NCI-H345 treated with DMSO at 0.1 percent for 48 hours (cell line): ENCODE data around the gene KHDC3L.

Source experiments
- DNase-seq: peaks from one replicate; lab custom pipeline; 2025; ENCODE audit not compliant: unreplicated experiment; lab: John Stamatoyannopoulos, UW

KHDC3L gene, protein sequence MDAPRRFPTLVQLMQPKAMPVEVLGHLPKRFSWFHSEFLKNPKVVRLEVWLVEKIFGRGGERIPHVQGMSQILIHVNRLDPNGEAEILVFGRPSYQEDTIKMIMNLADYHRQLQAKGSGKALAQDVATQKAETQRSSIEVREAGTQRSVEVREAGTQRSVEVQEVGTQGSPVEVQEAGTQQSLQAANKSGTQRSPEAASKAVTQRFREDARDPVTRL

DNA sequence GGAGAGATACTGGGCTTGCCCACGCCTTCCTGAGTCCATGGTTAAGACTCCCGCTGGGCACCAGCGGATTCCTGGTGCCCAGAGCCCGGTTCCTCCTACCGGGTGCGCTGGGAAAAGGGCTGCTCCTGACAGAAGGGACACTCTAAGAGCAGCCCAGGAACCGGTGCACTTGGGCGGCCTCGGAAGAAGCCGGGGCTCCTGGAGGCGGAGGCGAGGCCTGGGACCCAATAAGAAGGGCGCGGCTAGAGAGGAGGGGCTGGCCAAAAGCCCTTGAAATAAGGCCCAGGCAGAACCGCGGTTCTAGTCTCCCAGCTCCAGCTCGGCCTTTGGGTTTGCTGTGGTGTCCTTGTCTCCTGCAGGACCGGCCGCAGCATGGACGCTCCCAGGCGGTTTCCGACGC is at the start of gene KHDC3L:
KHDC3L (plus strand) TSS at position 301 of the 400 bp plus-strand sequence; CDS start at position 373, 72 bp downstream.
- DNase-seq = no peak

DNA sequence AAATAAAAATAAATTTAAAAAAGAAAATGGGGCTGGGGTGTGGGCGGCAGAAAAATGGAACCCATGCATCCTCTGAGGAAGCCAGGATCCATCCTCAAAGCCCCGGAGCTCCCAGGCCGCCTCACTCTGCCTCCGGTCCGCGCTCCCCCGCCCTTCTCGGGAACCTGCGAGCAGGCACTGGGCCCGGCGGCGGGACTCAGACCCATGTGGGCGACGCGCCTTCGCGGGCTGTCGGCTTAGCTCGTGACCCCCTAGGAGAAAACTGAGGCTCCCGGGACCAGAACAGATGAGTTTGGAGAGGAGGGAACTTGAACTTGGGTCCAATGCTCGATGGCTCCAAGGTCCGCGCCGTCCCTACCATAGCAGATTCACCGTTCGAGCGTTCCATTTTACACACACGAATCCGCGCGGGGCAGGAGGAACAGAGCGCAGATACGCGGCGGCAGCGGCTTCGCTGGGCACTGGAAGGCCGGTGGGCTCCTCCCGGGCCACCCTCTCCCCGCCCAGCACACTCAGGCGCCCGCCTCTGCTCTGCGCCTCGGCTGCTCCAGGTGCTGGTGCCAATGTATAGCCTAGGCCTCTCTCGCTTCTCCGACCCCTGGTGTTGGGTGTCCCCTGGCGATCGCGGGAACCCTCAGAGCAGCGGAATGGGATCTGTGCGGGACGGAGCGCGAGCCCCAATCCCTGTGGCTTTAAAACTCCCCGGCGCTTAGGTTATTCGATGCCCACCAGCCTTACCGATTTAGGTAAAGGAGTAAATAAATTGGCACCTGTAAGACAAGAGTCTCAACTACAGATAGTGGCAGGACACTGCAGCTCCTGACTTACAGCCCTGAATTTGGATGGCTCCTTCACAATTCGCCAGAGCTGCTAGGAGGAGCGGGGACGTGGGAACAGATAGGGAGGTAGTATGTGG is 47.6 kb upstream of the KHDC3L start:
- DNase-seq = no peak

- no peak for DNase-seq
These were observed 39.1 kb upstream of the KHDC3L start for GRCh38 chr6:73323323-73323722.

- DNase-seq = no peak
These were observed 36.8 kb upstream of the KHDC3L start for GRCh38 chr6:73325656-73326055.

- no peak for DNase-seq
These were observed 33.7 kb upstream of the KHDC3L start for GRCh38 chr6:73328790-73329189.

DNA sequence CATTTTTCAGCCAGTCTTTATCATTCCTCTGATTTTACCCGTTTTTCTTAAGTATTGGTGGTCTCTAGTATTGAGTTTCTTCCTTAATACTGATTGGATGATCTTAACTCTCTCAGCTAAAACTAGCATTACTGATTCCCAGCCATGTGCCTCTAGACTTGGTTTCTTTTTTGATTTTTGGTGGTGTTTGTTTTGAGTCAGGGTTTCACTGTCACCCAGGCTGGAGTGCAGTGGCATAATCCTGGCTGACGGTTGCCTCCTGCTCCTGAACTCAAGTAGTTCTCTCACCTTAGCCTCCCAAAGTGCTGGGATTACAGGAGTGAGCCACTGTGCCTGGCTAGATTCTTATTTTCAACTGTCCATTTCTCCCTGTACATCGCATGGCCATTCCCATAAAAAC is 33.3 kb upstream of the KHDC3L start:
- DNase-seq = no peak

GRCh38 chr6:73339340-73339739 is 23.1 kb upstream of the KHDC3L start:
- DNase-seq = no peak

DNA sequence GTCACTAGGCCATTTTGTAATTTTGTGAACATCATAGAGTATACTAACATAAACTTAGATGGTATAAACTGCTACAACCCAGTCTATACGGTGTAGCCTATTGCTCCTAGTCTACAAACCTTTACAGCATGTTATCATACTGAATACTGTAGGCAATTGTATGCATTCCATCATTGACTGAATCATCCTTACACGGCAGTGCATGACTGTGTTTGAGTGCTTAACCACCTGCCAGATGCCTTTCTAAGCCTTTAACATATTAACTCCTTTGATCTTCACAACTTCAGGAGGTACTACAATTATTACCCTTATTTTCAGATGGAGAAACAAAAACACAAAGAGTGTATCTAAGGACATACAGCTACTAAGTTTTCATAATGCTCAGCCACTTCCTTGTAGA is 22.4 kb upstream of the KHDC3L start:
- no peak for DNase-seq

DNA sequence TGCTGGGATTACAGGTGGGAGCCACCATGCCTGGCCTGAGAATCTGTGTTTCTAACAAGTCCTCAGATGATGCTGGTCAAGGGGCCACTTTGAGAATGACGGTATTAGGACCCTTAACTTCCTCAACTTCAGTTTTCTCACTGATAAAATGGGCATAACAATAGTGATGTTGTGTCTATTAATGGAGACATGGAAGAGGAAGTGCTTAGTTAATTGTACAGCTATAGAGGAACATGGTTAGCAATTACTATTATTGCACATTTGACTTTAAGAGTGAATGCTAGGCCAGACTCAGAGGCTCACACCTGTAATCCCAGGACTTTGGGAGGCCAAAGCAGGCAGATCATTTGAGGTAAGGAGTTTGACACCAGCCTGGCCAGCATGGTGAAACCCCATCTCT is 21.1 kb upstream of the KHDC3L start:
- DNase-seq = no peak

GRCh38 chr6:73342174-73342573 is 20.3 kb upstream of the KHDC3L start:
- no peak for DNase-seq

- no peak for DNase-seq
These were observed 19.3 kb upstream of the KHDC3L start for GRCh38 chr6:73343164-73343563.

- no peak for DNase-seq
These were observed 13.8 kb upstream of the KHDC3L start for GRCh38 chr6:73348550-73349204.

DNA sequence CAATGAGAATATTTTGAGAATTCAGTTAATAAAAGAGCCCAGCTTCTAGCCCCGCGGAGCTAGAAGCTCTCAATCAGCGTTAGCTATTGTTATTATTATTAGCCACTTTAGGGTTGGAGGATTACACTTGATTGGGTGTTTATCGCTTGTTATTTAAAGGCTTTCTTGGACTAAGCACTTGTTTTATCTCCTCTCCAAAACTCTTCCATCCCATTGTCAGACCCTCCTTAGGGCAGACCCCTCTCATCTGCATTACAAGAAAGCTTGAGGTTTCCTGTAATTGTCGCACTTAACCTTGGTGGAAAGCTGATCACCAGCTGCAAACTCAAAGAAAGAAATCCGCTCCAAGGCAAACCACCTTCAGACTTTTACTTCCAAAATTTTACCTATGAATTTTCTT is 13.1 kb upstream of the KHDC3L start:
- DNase-seq = no peak

GRCh38 chr6:73353636-73354593 is 8.5 kb upstream of the KHDC3L start, which contains the start of gene DPPA5:
DPPA5 (minus strand) TSS chr6:73354276; CDS start chr6:73354225, 51 bp downstream.
- no peak for DNase-seq

DNA sequence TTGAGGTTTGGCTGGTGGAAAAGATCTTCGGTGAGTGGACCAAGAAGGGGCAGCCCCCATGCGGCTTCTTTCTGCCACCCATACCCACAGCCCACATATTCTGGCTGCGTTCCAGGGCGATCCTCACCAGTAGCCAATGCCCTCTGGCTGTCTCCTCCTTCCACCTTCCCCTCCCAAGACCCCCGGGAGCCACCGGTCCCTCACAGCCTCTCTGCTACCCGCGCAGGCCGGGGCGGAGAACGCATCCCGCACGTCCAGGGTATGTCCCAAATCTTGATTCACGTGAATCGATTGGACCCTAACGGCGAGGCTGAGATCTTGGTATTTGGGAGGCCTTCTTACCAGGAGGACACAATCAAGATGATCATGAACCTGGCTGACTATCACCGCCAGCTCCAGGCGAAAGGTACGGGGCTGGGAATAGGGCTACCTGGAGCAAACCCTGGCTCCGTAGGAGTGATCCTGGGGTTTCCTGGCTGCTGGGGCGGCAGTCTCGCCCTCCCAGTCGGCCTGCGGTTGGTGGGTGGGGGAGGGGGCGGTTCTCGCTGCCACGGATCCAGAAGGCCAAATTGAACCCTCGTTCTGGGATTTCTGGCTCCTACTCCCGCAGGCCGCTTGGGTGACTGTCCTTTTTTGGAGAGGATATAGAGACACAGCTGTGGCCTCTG is 545 bp downstream of the KHDC3L start:
- DNase-seq = no peak

DNA sequence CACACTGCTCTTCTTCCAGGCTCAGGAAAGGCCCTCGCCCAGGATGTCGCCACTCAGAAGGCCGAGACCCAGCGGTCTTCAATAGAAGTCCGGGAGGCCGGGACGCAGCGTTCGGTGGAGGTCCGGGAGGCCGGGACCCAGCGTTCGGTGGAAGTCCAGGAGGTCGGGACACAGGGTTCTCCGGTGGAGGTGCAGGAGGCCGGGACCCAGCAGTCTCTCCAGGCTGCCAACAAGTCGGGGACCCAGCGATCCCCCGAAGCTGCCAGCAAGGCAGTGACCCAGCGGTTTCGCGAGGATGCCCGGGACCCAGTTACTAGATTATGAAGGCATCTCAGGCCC is 1.0 kb downstream of the KHDC3L start:
- DNase-seq = no peak

DNA sequence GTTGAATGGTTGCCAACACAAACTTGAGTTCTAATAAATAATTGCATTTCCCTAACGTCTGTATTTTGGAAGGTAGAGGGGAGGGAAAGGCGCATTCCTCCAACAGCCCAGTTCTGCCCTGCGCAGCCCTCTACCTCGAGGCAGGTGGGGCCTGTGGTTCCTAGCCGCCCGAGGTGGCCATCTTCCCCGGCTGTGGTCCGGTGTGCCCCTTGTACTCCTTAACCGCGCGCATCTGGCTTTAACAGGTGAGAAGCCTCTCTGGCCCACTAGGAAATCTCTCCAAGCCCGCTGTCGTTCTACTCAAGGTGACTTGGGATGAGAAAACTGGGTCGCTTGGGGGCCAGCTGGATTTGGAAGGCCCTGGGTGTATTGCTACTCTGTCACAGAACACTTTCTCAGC is 1.7 kb downstream of the KHDC3L start:
- no peak for DNase-seq

GRCh38 chr6:73364549-73364948 is 2.1 kb downstream of the KHDC3L start:
- DNase-seq = no peak

GRCh38 chr6:73367761-73368355 is 5.4 kb downstream of the KHDC3L start:
- DNase-seq = no peak

- no peak for DNase-seq
These were observed 6.2 kb downstream of the KHDC3L start for GRCh38 chr6:73368675-73369074.
